ENCODE data around the gene KRTAP10-8.

DNA sequence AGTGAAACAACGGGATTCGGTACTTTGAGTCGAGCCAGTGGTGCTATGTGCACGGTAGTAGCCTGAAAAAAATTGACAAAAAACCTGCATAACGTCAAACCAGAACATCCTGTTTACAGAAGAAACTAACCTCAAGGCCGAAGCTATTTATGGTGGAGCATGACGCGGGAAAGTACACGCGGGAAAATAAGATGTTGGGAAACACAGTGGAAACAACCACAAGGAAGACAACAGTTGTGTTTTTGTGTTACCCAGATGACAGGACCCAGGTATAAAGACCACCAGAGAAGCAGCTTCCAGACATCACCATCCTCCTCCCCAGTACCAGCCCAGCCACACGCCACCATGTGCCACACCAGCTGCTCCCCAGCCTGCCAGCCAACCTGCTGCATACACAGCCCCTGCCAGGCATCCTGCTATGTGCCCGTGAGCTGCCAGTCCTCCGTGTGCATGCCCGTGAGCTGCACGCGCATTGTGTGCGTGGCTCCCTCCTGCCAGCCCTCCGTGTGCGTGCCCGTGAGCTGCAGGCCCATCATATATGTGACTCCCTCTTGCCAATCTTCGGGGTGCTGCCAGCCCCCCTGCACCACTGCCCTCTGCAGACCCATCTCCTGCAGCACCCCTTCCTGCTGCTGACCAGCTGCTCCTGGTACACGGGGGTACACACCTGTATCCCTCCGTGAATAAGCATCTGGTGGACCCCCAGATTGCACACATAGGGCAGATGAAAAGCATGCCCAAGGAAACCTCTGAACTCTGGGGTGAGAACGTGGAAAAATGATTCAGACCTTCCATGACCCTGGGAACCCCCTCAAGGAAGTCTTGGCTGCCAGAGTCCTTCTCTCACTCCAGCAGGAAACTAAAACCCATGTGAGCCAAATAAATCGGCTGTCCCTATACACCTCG lies 46.0 kb downstream of the KRTAP10-8 start, which contains the start of gene KRTAP12-3:
- TF ChIP-seq ZNF274 (IDR thresholded peaks at IDR 0.05; ENCODE audit: low read depth, low read length) (no peak), SUZ12 (IDR thresholded peaks at IDR 0.05; ENCODE audit: extremely low read depth, insufficient read depth, insufficient read length) (no peak)

All from NT2/D1 (cell line).